Measurements from ENCODE around the gene STK38L.

Gene STK38L

GRCh38 chr12:27351476-27351875 lies 107.4 kb downstream of the STK38L start:
- no peak for DNase-seq (ENCODE audit: low spot score)

DNA sequence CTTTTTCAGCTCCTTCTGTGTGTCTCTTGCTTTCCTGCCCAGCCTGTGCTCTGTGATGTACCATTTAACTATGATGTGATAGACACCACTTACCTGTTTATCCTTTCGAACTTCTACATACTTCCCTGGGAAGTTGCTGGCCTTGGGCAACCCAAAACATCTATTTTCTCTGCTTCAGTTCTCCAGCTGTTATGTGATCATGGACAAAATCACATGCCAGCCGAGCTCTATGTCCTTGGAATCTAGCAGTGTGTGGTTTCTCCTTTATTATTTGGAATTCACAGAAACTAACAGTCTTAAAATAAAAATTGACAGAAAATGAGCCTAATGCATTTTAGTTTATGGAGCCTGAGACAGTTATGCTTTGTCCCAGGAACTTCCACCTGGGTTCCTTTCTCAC lies 111.4 kb downstream of the STK38L start:
- no peak for DNase-seq (ENCODE audit: low spot score)

GRCh38 chr12:27355979-27356378 lies 111.9 kb downstream of the STK38L start:
- DNase-seq (ENCODE audit: low spot score): no peak

DNA sequence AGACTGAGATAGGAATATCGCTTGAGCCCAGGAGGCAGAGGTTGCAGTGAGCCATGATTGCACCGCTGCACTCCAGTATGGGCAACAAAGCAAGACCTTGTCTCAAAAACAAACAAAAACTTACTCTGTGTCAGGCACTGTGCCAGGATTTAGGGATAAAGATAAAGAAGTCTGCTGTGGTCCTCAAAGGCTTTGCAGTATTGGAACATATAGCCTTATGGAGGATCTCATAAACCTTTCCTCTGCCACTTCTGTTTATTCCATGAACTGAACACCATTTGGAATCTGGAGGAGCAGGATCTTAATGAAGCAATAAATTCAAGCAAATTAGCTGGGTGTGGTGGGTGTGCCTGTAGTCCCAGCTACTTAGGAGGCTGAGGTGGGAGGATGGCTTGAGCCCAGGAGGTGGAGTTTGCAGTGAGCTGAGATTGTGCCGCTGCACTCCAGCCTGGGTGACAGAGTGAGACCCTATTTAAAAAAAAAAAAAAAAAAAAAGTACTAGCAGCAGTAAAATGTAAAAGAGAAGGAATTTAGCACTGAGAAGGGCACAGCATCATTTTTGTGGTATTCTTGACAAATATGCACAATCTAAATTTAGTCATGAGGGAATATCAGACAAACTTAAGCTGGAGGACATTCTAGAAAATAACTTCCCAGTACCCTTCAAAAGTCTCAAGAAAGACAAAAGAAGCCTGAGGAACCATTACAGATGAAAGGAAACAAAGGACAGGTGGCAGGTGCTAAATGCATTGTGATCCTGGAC lies 115.7 kb downstream of the STK38L start:
- DNase-seq (ENCODE audit: low spot score): no peak

- no peak for DNase-seq (ENCODE audit: low spot score)
Measured at GRCh38 chr12:27361372-27361771, 117.3 kb downstream of the STK38L start.

DNA sequence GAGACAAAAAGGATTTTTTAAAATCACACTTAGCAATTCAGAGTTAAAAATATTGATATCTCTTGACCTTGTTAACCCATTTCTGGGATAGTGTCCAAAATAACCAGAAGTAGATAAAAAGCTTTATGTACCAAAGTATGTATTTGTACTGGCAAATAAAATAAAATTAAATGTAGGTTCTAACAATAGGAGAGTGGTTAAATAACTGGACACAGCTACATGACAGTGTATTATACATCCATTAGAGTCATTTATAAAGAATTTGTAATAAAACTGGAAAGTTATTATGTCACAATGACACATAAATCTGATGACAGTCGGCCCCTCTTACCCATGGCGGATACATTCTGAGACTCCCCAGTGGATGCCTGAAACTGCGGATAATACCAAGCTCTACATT lies 122.5 kb downstream of the STK38L start:
- DNase-seq (ENCODE audit: low spot score): no peak

- DNase-seq (ENCODE audit: low spot score): no peak
Measured at GRCh38 chr12:27367078-27367477, 123.0 kb downstream of the STK38L start.
